ENCODE results near the gene DNAH1.

The DNAH1 gene

DNA sequence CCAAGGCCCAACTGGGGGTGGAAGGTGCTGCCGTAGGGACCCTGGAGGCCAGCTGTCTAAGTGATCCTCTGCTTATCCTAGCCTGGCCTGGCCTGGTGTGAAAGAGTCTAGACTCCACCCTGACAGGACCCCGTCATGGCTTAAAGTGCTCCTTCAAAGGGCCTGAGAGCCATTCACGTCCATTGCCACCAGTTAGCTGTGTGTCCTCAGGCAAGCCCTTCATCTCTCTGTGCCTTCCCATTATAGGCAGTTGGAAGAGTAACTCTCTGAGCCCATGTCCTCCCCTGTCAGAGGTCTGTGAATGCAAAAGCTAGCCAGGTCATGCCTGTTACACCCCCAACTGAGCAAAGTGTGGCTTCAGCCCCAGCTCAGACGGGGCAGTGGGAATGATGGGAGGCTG is 9.1 kb upstream of the DNAH1 start:
- TF ChIP-seq, protein P1, sequence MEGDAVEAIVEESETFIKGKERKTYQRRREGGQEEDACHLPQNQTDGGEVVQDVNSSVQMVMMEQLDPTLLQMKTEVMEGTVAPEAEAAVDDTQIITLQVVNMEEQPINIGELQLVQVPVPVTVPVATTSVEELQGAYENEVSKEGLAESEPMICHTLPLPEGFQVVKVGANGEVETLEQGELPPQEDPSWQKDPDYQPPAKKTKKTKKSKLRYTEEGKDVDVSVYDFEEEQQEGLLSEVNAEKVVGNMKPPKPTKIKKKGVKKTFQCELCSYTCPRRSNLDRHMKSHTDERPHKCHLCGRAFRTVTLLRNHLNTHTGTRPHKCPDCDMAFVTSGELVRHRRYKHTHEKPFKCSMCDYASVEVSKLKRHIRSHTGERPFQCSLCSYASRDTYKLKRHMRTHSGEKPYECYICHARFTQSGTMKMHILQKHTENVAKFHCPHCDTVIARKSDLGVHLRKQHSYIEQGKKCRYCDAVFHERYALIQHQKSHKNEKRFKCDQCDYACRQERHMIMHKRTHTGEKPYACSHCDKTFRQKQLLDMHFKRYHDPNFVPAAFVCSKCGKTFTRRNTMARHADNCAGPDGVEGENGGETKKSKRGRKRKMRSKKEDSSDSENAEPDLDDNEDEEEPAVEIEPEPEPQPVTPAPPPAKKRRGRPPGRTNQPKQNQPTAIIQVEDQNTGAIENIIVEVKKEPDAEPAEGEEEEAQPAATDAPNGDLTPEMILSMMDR (conservative IDR thresholded peaks at IDR 0.05): no peak
- no peak overlapping the region for H3K27ac ChIP-seq

DNA sequence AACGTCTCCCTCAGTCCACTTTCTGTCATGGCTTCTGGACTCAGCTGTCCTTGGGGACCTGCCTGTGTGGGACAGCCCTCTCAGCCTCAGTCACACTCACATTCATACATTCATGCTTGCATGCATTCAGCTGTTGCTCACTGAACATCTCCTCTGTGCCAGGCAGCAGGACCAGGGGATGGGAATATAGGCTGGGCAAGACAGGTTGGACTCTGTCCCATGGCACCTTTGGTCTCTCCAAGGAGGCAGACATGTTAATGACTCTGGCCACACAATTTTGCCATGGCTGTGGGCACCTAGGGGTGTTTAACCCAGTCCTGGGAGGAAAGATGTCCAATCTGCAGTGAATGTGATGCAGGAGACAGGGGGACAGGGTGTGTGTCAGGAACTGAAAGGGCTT is 7.8 kb upstream of the DNAH1 start:
- H3K27ac ChIP-seq: no peak overlapping the region
- TF ChIP-seq, protein P1 (conservative IDR thresholded peaks at IDR 0.05): no peak

DNA sequence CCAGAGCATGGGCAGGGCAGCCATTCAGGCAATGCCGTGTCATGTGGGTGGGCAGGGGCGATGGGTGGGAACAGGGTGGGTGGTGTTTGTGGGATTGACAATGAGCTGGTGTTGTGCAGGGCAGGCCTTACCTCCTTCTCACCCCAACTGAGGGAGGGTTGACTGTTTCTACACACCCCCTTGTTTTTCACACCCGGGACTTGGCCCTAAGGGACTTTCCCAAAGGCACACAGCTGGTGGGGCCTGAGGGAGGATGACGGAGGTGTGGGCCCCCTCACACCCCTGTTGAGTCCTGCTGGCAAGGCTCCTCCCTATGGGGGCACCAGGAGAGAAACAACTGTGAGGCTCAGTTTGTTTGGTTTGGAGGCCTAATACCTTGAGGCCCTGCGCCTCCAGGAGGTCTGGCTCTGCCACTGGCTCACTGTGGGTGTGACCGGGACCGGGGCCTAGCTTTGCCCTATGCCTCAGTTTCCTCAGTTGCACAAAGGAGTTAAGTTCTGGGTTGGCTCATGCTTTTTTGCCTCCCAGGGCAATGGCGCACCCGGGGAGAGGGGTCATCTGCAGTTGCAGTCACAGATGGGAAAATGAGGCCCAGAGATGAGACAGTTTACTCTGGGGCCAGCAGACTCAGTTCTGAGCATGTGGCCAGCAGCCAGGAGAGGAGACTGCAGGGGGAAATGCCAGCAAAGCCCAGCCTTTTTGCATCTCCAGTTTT is 5.1 kb upstream of the DNAH1 start:
- H3K27ac ChIP-seq: no peak overlapping the region
- TF ChIP-seq, protein P1 (conservative IDR thresholded peaks at IDR 0.05): no peak

DNA sequence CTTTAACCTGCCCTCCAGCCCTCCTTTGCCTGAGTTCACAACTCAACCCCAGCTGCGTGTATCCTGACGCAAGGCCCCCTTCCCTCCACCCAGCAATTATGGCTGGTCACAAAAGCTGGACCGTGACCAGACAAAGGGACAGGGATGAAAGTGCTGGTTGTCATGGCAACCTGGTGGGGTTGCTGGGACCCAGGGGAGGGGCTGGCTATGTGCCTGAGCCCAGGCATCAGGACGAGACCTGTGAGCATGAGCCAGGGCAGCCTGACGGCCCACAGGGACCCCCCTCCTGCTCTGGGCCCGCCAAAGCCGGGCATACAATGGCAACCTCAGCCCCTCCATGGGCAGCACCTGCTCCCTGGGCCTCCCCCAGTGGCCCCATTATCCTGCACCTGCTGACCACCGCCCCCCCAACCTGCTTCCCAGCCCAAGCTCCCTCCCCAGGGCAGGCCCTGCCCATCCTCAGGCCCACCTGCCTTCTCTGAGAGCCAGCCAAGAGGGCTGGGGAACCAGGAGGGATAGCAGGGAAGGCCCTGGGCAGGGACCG is 4.5 kb upstream of the DNAH1 start:
- H3K27ac ChIP-seq: no peak overlapping the region
- TF ChIP-seq, protein P1 (conservative IDR thresholded peaks at IDR 0.05): no peak

DNA sequence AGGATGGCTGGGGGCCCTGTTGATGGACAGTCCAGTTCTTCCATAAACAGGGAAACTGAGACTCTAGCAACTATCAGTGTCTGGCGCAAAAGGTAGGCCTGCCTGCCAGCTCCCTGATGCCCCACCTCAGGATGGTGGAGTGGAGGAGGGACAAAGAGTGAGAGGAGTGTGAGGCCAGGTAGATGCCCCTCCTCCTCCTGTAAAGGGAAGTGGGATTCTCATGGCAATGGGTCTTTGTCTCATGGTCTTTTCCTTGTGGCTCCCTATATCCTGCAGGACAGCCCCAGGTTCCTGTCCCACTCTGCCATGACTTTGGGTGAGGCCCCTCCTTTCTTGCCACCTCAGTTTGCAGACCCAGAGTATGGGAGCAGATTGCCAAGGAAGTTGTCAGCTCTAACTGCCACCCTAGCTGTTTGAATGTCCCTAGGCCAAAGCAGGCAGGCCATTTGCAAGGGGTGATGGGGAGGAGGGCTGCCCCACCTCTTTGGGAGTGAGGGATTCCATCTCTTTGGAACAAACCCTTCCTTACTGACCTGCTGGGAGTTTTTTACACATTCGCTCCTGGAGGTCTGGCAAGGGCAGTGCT is 2.8 kb upstream of the DNAH1 start:
- TF ChIP-seq, protein P1 (conservative IDR thresholded peaks at IDR 0.05): no peak
- H3K27ac ChIP-seq: no peak overlapping the region

DNA sequence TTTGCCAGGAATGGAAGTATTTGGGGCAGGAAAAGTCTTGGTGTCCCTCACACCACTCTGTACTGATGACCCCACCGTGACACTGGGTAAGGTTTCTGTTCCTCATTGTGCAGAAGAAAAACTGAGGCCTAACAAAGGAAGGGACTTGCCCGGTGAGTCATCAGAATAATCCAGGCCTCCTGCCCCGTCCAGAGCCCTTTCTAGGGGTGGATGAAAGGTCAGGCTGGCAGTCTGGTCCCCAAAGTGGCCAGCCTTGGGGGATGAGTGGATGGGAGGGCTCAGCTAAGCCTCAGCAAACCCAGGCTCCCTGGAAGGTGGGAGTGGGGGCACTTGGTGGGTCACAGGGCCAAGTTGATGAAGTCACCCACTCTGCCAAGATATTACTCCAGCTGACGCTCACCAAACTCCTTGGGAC is 2.3 kb upstream of the DNAH1 start:
- no peak overlapping the region for H3K27ac ChIP-seq

DNA sequence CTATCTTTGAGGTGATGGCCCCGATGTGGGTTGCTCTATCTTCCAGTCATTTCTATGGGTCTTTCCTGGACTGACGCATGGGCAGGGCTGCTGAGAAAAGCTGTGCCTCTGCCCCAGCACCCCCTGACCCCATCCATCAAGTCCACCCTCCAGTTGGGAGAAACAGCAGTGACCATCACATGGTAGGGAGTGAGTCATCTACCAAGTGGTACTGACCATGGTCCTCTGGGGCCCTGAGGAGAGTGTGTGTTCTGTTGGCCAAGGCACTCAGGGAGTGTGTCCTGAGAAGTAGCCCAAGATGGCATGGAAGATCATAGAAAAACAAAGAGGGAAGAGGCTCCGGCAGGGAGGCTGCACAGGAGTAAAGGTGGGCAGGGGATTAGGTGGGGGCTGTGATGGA is 1.6 kb upstream of the DNAH1 start:
- H3K27ac ChIP-seq: no peak overlapping the region
- TF ChIP-seq, protein P1 (conservative IDR thresholded peaks at IDR 0.05): no peak

More for the DNA sequence above, 2.3 kb upstream of the DNAH1 start:
- TF ChIP-seq, protein P1 (conservative IDR thresholded peaks at IDR 0.05): no peak
